Measurements from ENCODE around the gene ZKSCAN3.

ZKSCAN3 gene

DNA sequence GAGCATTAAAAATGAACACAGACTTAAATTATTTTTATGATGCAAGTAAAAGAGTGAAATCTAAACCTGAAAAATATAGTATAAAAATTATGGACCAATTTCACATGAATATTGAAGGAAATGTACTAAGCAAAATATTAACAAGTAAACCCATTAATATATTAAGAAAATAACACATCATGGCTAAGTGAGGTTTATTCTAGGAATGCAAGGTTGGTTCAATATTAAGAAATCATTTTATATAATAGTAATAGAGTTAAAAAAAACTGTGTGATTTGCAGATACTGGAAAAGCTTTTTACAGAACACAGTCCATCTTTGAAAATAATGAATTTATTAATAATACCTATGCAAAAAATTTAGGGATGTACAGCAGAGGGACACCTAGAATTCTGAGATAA lies 28.9 kb downstream of the ZKSCAN3 start (continued):
- TF ChIP-seq TSHZ2 (CRISPR knock-in tag; IDR thresholded peaks at IDR 0.05) (no peak), ZFP30 (CRISPR knock-in tag; IDR thresholded peaks at IDR 0.05) (no peak), ZFP3 (CRISPR knock-in tag; IDR thresholded peaks at IDR 0.05) (no peak), TCF4 (CRISPR knock-in tag; IDR thresholded peaks at IDR 0.05; ENCODE audit: borderline replicate concordance) (no peak), ZNF565 (CRISPR knock-in tag; conservative IDR thresholded peaks at IDR 0.05; ENCODE audit: low read depth) (no peak), ZNF70 (CRISPR knock-in tag; IDR thresholded peaks at IDR 0.05) (no peak), ZC3H10 (CRISPR knock-in tag; IDR thresholded peaks at IDR 0.05) (no peak)
- TF ChIP-seq, protein P1, sequence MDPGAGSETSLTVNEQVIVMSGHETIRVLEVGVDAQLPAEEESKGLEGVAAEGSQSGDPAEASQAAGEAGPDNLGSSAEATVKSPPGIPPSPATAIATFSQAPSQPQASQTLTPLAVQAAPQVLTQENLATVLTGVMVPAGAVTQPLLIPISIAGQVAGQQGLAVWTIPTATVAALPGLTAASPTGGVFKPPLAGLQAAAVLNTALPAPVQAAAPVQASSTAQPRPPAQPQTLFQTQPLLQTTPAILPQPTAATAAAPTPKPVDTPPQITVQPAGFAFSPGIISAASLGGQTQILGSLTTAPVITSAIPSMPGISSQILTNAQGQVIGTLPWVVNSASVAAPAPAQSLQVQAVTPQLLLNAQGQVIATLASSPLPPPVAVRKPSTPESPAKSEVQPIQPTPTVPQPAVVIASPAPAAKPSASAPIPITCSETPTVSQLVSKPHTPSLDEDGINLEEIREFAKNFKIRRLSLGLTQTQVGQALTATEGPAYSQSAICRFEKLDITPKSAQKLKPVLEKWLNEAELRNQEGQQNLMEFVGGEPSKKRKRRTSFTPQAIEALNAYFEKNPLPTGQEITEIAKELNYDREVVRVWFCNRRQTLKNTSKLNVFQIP (CRISPR knock-in tag; IDR thresholded peaks at IDR 0.05; ENCODE audit: borderline replicate concordance, low read depth), result no peak

GRCh38 chr6:28380381-28380780 lies 30.6 kb downstream of the ZKSCAN3 start:
- TF ChIP-seq RARB (CRISPR knock-in tag; IDR thresholded peaks at IDR 0.05) (no peak), TCF4 (CRISPR knock-in tag; IDR thresholded peaks at IDR 0.05; ENCODE audit: borderline replicate concordance) (no peak), SNAI2 (CRISPR knock-in tag; IDR thresholded peaks at IDR 0.05) (no peak), ZC3H10 (CRISPR knock-in tag; IDR thresholded peaks at IDR 0.05) (no peak), ZNF8 (CRISPR knock-in tag; IDR thresholded peaks at IDR 0.05) (no peak), ZNF70 (CRISPR knock-in tag; IDR thresholded peaks at IDR 0.05) (no peak), ZFP30 (CRISPR knock-in tag; IDR thresholded peaks at IDR 0.05) (no peak), ZNF565 (CRISPR knock-in tag; conservative IDR thresholded peaks at IDR 0.05; ENCODE audit: low read depth) (no peak), ESRRG (CRISPR knock-in tag; IDR thresholded peaks at IDR 0.05) (no peak), OSR1 (CRISPR knock-in tag; IDR thresholded peaks at IDR 0.05) (no peak), TOX (CRISPR knock-in tag; IDR thresholded peaks at IDR 0.05; ENCODE audit: borderline replicate concordance) (no peak), CSDC2 (CRISPR knock-in tag; IDR thresholded peaks at IDR 0.05) (no peak), BACH2 (CRISPR knock-in tag; IDR thresholded peaks at IDR 0.05; ENCODE audit: borderline replicate concordance) (no peak), ZFP3 (CRISPR knock-in tag; IDR thresholded peaks at IDR 0.05) (no peak)
- TF ChIP-seq, protein P2, sequence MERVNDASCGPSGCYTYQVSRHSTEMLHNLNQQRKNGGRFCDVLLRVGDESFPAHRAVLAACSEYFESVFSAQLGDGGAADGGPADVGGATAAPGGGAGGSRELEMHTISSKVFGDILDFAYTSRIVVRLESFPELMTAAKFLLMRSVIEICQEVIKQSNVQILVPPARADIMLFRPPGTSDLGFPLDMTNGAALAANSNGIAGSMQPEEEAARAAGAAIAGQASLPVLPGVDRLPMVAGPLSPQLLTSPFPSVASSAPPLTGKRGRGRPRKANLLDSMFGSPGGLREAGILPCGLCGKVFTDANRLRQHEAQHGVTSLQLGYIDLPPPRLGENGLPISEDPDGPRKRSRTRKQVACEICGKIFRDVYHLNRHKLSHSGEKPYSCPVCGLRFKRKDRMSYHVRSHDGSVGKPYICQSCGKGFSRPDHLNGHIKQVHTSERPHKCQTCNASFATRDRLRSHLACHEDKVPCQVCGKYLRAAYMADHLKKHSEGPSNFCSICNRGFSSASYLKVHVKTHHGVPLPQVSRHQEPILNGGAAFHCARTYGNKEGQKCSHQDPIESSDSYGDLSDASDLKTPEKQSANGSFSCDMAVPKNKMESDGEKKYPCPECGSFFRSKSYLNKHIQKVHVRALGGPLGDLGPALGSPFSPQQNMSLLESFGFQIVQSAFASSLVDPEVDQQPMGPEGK (CRISPR knock-in tag; IDR thresholded peaks at IDR 0.05; ENCODE audit: borderline replicate concordance), result no peak
- TF ChIP-seq, protein P3, sequence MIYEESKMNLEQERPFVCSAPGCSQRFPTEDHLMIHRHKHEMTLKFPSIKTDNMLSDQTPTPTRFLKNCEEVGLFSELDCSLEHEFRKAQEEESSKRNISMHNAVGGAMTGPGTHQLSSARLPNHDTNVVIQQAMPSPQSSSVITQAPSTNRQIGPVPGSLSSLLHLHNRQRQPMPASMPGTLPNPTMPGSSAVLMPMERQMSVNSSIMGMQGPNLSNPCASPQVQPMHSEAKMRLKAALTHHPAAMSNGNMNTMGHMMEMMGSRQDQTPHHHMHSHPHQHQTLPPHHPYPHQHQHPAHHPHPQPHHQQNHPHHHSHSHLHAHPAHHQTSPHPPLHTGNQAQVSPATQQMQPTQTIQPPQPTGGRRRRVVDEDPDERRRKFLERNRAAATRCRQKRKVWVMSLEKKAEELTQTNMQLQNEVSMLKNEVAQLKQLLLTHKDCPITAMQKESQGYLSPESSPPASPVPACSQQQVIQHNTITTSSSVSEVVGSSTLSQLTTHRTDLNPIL (CRISPR knock-in tag; IDR thresholded peaks at IDR 0.05; ENCODE audit: low read depth), result no peak
- TF ChIP-seq, protein P1 (CRISPR knock-in tag; IDR thresholded peaks at IDR 0.05; ENCODE audit: borderline replicate concordance, low read depth), result no peak
- ATAC-seq, result no peak

- ATAC-seq, result peak; percentile 95
- TF ChIP-seq GLIS3 (CRISPR knock-in tag; IDR thresholded peaks at IDR 0.05) (no peak), ISL1 (CRISPR knock-in tag; IDR thresholded peaks at IDR 0.05) (no peak), CSDC2 (CRISPR knock-in tag; IDR thresholded peaks at IDR 0.05) (no peak), ZNF565 (CRISPR knock-in tag; conservative IDR thresholded peaks at IDR 0.05; ENCODE audit: low read depth) (no peak), ZFP30 (CRISPR knock-in tag; IDR thresholded peaks at IDR 0.05) (no peak)
Observed at GRCh38 chr6:28383235-28384142, 33.7 kb downstream of the ZKSCAN3 start.
